HG03039 (cell line): ENCODE results near the gene CHAF1B.

Experiments used
- ATAC-seq: cut with Tn5 transposase; IDR thresholded peaks from one replicate; pipeline ENCODE4 v1.9.1; 2021; ENCODE audit warnings: mild to moderate bottlenecking, moderate library complexity; ENCODE audit not compliant: unreplicated experiment

The CHAF1B gene

GRCh38 chr21:36425286-36425685 lies 40.1 kb downstream of the CHAF1B start:
- no peak for ATAC-seq

GRCh38 chr21:36427502-36427901 lies 42.3 kb downstream of the CHAF1B start:
- no peak for ATAC-seq

- ATAC-seq, result no peak
These were observed 43.7 kb downstream of the CHAF1B start for GRCh38 chr21:36428761-36429432.

- peak; percentile 82 for ATAC-seq
These were observed 44.9 kb downstream of the CHAF1B start for GRCh38 chr21:36429947-36430546.

GRCh38 chr21:36430841-36431240 lies 45.6 kb downstream of the CHAF1B start:
- ATAC-seq, result no peak

GRCh38 chr21:36431252-36431651 lies 46.1 kb downstream of the CHAF1B start:
- ATAC-seq, result no peak

DNA sequence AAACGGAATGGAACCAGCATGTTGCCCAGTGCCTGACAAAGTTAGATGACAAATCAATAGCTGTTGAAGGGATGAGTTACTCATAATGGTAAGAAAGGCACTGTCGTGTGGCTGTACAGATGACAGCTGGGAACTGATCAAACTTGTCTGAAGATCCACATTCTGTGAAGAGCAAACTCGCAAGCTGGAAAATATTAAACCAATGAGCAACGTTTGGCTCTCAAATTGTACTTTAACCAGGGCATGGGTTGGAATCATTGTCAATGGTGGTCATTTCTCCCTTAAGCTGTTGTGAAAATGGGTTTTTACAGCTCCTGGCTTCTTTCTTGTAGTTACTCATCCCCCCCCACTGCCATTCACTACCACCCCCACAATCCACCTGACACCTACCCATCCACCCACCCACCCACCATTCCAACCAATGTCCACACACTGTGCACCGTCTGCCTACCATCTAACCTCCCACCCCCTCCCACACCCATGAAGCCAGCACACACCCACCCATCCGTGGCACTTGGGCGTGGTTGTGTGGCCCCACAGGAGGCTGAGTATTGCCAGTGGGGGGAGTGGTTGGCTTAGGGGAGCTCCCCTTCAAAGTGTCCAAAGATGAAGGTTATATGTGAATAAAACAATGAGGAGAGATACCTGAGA lies 48.0 kb downstream of the CHAF1B start:
- no peak for ATAC-seq

GRCh38 chr21:36434144-36434543 lies 49.0 kb downstream of the CHAF1B start:
- no peak for ATAC-seq

GRCh38 chr21:36436829-36437744 lies 51.9 kb downstream of the CHAF1B start:
- ATAC-seq, result no peak

DNA sequence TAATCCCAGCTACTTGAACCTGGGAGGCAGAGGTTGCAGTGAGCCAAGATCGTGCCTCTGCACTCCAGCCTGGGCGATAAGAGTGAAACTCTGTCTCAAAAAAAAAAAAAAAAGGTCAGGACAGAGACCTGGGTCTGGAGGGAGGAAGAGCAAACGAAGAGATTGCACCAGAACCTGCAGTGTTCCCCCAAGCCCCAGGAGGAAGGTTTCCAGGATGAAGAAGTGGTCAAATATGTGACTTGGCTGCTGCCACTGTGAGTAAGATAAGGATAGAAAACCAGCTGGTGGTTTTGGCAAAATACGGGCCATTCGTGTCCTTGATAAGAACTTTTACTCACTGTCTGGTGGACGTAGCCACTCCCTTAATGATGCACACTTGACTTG lies 52.5 kb downstream of the CHAF1B start:
- no peak for ATAC-seq

DNA sequence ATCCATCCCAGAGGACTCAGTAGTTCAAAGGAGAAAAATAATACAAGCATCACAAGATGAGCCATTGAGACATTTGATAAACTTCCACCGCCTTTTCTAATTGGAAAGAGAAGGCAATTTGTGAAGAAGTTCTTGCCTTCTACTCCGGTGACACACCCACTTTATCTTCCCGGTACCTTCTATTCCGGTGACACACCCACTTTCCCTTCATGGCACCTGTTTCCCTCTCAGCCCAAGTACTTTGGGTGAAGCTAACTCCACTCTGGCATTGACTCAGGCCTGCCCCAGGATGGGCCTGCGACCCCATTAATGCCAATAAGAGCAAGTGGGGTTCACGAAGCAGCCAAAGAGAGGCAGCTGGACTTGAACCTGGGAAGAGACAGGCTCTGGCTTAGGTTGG lies 56.5 kb downstream of the CHAF1B start:
- ATAC-seq, result no peak

DNA sequence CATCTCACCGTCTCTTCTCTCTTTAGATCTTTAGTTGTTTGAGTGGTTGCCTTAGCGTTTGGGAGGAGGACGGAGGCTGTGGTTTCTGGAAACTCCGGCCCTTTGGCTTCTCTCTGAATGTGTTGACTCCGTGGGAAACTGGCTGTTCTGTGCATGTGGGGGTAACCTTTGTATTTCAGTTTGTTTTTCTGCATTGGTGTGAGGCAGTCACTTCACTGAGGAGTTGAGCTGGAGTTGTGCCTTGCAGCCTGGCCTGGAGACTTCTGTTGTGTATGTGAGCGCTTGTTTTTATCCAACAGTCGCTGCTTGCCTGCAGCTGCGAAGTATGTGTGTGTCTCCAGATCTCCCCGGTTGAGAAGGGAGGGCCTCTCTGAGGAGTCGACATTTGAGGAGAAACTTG lies 61.1 kb downstream of the CHAF1B start:
- ATAC-seq, result no peak

- no peak for ATAC-seq
These were observed 65.3 kb downstream of the CHAF1B start for GRCh38 chr21:36450511-36450910.

GRCh38 chr21:36451506-36451905 lies 66.3 kb downstream of the CHAF1B start:
- ATAC-seq, result no peak

DNA sequence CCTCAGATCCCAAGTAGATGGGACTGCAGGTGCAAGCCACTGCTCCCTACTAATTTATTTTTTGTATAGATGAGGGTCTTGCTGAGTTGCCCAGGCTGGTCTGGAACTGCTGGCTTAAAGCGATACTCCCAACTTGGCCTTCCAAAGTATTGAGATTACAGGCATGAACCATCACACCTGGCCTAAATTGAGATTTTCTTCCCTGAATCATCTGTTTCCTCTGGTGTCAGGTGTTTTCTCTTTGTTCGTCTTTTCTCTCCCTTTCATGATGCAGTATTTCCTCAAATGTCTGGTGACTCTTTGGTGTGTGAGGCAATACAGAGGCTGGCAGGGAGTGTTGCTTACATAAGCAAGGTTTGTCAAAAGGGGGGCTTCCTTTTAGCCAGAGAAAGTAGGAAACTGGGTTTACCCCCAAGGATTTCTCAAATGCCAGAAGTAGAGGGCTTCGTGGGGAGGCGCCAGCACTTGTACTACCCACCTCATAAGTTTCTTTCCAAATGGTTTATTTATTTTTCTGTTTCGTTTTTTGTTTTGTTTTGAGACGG lies 67.2 kb downstream of the CHAF1B start:
- ATAC-seq, result no peak

- no peak for ATAC-seq
These were observed 68.9 kb downstream of the CHAF1B start for GRCh38 chr21:36454093-36454531.

- no peak for ATAC-seq
These were observed 69.5 kb downstream of the CHAF1B start for GRCh38 chr21:36454706-36455105.

GRCh38 chr21:36456729-36457414 lies 71.7 kb downstream of the CHAF1B start:
- no peak for ATAC-seq

- ATAC-seq, result no peak
These were observed 73.9 kb downstream of the CHAF1B start for GRCh38 chr21:36459098-36459497.

GRCh38 chr21:36460866-36461265 lies 75.7 kb downstream of the CHAF1B start:
- ATAC-seq, result no peak
